ENCODE measurements around the gene NFAM1.

- TF ChIP-seq CTCF (conservative IDR thresholded peaks at IDR 0.05; ENCODE audit: low read depth, low read length) (no peak), RCOR1 (IDR thresholded peaks at IDR 0.05; ENCODE audit: insufficient replicate concordance, low read length) (no peak), RAD21 (IDR thresholded peaks at IDR 0.05; ENCODE audit: low read length) (no peak), POLR2A (IDR thresholded peaks at IDR 0.05; ENCODE audit: low read depth, low read length) (no peak), RFX5 (IDR thresholded peaks at IDR 0.05; ENCODE audit: low read depth, low read length) (no peak)
- TF ChIP-seq, protein P1, sequence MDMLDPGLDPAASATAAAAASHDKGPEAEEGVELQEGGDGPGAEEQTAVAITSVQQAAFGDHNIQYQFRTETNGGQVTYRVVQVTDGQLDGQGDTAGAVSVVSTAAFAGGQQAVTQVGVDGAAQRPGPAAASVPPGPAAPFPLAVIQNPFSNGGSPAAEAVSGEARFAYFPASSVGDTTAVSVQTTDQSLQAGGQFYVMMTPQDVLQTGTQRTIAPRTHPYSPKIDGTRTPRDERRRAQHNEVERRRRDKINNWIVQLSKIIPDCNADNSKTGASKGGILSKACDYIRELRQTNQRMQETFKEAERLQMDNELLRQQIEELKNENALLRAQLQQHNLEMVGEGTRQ (IDR thresholded peaks at IDR 0.05; ENCODE audit: low read depth, low read length): no peak
Measured at GRCh38 chr22:42346722-42347121, 85.5 kb downstream of the NFAM1 start.

Data from IMR-90 (cell line).